HK-2 (cell line): ENCODE data around the gene EBP.

Source experiments
- DNase-seq: peaks from one replicate; pipeline ENCODE4 v3.0.0-alpha.2; 2018; ENCODE audit not compliant: unreplicated experiment

Gene EBP

DNA sequence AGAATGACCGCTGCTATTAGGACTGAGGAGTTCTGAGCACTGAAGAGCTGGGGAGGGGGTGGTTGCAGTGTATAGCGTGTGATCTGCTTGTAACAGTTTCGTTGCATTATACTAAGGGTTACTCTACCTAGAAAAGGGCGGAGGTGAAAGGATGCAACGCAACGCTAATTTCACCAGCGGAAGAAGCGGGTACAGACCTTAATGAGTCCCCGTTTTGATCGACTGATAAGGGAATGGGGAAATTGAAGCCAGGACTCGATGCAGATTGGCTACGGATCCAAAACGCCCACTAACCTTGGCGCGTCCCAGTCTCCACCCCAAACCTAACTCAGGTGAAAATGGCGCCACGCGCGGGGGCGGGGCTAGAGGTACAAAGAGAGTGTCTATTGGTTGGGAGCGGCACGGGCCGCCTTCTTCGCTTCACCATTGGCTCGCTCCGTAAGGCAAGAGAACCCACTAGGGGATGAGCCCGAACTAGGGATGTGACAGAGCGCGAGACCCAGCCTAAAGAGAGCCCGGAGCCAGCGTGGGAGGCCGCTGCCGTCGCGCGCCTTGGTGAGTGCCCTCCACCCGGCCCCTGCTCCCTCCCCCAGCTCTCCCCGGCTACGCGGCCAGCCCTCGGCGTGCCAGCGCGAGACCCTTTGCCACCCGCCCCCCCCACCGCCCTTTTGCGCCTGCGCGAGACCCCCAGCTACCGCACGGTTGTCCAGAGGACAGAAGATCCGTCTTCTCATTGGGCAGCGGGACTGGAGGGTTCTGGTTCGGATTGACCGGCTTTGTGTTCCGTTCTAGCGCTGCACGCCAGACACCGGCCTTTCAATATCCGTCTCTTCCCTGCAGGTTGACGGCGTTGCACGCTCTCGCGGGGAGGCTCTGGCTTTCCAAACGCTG is at the start of gene EBP:
Gene EBP (plus strand): TSS at position 456 of the 891 bp plus-strand sequence. CDS start 1,964 bp downstream, outside the sequence.
- DNase-seq: peak; percentile 95

DNA sequence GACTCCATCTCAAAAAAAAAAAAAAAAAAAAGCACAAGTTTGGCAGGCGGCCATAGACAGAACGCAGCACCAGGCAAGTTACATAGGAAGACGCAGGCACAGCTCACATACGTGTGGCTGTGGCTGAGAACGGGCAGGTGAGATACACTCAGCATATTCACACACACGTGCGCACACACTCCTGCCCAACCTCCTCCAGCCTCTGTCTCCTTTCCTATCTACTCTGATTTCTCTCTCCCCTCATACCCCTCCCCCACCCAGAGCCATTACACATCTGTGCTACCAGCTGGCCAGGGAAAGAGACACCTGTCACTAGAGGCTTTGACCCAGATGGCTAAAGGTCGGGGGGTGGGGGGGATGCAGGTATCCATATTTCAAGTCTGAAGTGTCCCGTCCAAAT is 49.4 kb upstream of the EBP start:
- DNase-seq: no peak

GRCh38 chrX:48472851-48473703 is 48.5 kb upstream of the EBP start:
- DNase-seq: no peak

GRCh38 chrX:48473704-48473990 is 48.0 kb upstream of the EBP start:
- DNase-seq: no peak

DNA sequence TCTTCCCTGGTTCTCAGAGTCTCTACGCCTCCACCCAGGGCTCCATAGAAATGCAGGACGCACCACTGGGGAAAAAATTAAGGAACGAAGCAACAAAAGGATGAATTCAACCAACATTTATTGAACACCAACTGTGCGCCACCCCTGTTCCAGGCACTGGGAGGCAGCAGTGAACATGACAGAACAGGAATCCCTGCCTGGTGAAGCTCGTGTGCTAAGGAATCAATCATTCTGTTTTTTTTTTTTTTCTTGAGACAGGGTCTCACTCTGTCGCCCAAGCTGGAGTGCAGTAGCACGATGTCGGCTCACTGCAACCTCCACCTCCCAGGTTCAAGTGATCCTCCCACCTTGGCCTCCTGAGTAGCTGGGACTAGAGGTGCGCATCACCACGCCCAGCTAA is 47.5 kb upstream of the EBP start:
- no peak for DNase-seq

DNA sequence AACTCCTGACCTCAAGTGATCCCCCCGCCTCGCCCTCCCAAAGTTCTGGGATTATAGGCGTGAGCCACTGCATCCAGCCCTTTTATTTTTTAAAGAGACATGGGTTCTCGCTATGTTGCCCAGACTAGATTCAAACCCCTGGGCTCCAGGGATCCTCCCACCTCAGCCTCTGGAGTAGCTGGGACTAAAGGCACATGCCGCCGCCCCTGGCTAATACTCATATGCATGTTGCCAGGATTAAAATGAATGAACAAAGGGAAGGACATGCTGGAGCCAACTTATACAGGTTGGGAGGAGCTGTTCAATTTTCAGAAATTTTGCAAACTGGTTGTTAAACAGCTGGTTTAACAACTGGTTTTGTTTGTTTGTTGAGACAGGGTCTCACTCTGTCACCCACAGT is 47.0 kb upstream of the EBP start:
- no peak for DNase-seq

- no peak for DNase-seq
Observed at GRCh38 chrX:48475296-48475695, 46.3 kb upstream of the EBP start.

GRCh38 chrX:48475774-48476577 is 45.6 kb upstream of the EBP start, which contains the start of gene FTSJ1:
Gene FTSJ1, plus strand, starts transcription at chrX:48476199. Its CDS starts 1,849 bp downstream, at chrX:48478048.
- peak; percentile 85 for DNase-seq

DNA sequence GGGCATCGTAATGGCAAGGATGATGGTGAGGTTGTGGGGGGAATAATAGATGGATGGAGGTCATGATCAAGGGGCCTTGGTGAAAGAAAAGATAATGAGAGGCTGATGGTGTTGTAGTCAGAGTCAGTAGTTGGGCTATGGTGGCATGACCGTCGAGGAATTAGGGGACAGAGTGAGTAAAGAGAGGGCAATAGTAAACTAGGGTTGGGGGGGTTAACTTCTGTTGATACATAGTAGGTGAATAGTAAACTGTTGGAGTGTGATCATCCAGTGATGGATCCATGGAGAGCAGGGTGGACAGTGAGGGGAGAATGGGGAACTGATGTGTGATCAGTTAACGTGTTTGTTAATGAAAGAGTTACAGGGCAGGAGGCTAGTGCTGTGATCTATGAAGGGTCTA is 44.7 kb upstream of the EBP start:
- DNase-seq: no peak

DNA sequence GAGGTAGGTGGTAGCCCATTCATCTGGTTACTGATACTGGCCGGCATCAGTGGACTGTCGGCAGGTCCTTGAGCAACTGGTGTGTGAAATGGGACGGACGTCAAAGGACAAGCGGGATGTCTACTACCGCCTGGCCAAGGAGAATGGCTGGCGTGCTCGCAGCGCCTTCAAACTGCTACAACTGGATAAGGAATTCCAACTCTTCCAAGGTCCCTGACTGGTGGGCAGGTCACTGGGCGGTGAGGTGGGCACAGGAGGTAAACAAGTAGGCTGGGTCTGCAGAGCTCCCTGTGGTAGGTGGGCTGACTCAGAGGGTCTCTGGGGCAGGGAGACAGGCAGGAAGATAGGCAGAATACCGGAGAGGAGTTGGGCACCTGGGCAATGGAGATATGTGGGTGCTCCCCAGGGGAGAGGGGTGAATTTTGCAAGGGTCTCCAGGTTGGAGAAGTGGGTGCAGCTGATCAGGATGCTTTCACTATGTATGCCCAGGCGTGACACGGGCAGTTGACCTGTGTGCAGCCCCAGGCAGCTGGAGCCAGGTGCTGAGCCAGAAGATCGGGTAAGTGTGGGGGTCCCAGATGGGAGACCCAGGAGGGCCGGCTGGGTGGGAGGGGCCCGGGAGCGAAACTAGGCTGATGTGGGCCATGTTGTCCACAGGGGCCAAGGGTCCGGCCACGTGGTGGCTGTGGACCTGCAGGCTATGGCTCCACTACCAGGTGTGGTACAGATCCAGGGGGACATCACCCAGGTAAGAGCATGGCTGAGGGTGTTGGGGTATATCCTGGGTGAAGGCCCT is 43.5 kb upstream of the EBP start:
- no peak for DNase-seq

DNA sequence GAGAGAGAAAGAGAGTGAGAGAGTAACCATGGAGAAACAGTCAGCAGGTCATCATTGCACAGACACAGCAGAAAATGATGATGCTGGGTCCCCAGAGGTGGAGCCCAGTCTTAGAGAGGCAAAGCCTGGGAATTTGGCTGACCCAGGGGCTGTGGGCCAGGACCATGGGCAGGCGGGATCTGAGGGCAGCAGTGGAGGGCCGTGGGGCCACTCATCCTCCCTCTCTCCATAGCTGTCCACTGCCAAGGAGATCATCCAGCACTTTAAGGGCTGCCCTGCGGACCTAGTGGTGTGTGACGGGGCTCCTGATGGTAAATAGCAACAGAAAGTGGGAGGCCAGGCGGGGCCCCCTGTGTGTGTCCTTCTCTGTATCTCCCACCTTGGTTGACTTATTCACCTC is 42.8 kb upstream of the EBP start:
- DNase-seq: no peak

DNA sequence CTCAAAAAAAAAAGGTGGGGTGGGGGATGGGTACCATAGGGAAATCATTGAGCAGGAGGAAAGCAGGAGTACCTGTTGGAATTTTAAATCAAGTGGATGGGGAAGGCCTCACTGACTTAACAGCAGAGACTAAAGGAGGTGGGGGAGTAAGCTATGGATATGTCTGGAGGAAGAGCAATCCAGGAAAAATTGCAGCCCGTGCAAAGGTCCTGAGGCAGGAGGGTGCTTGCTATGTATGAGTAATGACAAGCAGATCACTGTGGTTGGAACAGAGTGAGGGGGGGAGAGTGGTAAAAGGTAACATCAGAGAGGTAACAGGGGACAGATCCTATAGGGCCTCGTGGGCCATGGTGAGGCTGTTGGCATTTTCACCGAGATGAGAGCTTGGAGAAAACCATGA is 41.5 kb upstream of the EBP start:
- DNase-seq: no peak

DNA sequence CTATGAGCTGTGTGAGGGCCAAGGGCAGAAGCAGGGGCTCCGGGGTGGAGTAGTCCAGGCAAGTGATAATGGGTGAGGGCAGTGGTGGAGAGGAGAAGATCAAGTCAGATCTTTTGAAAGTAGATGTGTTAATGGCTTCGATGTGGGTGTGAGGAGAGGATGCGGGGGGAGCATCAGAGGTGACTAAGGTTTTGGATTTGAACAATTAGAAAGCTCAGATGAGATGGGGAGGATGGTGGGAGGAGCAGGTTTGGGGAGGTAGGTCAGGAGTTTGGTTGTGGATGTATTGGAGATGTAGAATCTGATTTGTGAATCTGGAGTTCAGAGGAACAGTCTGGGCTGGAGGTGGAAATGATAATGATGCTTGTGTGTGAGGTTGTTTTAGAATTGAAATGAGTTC is 41.0 kb upstream of the EBP start:
- DNase-seq: no peak

DNA sequence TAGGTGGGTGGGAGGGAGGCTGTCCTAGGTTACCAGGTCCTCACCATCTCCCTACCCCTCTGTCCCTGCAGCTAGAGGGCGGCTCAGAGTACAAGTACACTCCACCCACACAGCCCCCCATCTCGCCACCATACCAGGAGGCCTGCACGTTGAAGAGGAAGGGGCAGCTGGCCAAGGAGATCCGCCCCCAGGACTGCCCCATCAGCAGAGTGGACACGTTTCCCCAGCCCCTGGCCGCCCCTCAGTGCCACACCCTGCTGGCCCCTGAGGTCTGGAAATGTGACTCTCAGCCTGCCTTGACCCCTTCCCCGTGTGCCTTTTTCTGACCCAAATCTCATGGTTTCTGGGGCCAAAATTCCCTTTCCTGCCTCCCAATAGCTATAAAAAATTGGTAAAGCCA is 39.1 kb upstream of the EBP start:
- DNase-seq: no peak

DNA sequence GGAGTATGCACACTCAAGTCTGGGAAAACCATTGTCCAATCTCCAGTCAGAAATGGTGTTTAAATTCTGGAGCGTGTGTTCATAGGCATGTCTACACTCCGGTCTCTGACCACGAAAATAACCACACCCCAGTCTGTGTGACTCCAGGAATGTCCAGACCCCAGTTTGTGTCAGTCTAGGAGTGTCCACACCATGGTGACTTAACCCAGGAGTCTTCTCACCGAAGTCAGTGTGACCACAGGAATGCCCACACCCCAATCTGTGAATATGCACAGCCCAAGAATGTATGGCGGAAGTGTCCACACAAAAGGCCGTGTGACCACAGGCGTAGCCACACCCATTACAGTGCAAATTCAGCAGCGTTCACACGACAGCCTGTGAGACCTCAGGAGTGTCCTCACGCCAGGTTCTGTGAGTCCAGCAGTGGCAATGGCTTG is 34.2 kb upstream of the EBP start:
- DNase-seq: peak; percentile 86

DNA sequence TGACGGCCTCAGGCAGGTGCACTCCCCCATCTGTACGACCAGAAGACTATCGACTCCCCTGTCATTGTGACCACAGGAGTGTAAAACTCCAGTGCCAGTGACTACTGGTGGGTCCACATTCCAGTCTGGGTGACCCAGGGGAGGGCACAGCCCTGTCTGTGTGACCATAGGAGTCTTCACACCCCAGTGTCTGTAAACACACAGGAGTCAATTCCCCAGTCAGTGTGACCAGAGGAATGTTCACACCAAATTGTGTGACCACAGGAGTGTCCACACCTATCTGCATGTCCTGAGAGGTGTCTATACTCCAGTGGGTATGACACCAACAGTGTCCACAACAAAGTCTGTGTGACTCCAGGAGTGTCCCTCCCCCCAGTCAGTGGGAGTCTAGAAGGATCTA is 33.6 kb upstream of the EBP start:
- no peak for DNase-seq

DNA sequence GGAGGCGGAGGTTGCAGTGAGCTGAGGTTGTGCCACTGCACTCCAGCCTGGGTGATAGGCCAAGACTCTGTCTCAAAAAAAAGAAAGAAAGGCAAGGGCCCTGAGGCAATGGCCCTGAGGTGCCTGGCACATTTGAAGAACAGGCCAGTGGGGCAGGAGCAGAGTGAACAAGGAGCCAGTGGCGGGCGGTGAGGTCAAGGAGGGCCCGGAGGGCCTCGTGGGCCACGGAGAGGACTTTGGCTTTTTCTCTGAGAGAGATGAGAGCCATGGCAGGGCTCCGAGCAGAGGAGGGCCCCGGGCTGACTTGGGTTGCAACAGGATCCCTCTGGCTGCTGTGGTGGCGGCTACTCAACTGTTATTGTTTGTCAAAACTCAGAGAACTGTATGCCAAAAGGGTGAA is 32.3 kb upstream of the EBP start:
- no peak for DNase-seq

- no peak for DNase-seq
Observed at GRCh38 chrX:48489892-48490291, 31.7 kb upstream of the EBP start.

DNA sequence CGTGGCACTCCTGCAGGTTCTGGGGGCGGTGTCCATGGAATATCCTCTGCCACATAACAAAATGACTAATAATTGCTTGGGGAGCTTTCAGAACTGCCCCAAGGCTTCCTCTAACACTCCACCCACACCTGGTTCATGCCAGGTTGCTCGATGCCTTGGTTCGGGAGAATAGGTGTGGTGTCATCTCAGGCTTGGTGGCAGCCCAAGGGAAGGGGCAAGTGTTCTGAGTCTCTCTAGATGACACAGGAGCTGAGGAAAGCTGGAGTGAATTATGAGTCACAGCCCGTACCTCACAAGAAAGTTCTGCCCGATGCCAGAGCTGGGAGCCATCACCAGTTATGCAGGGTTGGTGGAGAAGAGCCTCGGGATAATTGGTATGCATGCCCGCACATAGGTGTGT is 30.9 kb upstream of the EBP start:
- no peak for DNase-seq

DNA sequence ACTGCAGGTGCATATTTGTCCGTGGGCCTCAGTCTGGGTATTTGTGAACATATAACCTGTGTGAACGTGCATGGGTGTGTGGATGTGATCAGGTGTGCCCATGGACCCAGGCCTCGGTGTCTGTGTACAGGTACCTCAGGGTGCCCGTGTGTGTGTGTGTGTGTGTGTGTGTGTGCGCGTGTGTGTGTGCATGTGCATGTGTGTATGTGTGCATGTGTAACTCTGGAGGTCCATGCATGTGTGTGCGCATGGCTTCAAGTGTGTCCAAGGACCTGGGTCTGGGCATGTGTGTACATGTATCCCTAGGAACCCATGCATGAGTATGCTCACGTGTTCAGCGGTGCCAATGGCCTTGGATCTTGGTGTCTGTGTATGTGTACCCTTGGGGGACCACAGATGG is 29.8 kb upstream of the EBP start:
- no peak for DNase-seq

DNA sequence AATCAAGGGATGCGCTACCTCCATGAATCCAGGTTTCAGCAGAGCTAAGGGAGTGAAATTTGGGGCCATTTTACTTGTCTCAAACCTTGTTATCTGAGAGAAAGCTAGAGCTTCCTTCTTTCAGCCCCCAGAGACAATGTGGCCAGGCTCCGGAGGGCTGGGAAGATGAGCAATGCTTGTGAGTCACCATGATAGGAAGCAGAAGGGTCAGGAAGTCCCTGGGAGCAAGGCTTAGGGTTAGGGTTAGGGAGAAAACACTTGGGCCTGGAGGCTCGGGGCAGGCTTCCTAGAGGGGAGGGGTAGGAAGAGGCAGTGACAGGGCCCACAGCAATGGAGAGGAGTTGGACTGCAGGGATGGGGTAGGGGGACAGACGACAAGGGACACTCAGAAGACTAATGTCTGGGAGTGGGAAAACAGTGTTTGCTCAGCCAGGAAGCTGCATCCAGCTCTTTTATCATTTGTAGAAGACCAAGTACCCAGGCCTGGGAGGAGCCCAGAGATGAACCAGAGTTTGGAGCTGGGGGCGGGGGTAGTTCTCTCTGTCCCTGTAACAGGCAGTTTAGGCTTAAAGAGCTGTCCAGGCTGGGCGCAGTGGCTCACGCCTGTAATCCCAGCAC is 29.2 kb upstream of the EBP start:
- peak; percentile 45 for DNase-seq
